SU-DHL-6 (cell line): ENCODE measurements around the gene SLC7A4.

Experiments used
- H2AFZ ChIP-seq: fragments of 200-600 bp; sonication (generic); 2 replicates; pipeline ENCODE4 v1.6.1; 2014; ENCODE audit warnings: low read depth, mild to moderate bottlenecking, moderate library complexity, mixed read lengths, antibody characterized with exemption, low read length; ENCODE audit not compliant: severe bottlenecking
- H3F3A ChIP-seq: fragments of 200-600 bp; shearing (Covaris generic); 2 replicates; pipeline ENCODE4 v1.6.0; 2016; ENCODE audit warnings: antibody characterized with exemption, mild to moderate bottlenecking; ENCODE audit not compliant: insufficient read depth
- H3K27ac ChIP-seq: fragments of 200-600 bp; sonication (generic); 2 replicates; pipeline ENCODE4 v1.5.1; 2016; ENCODE audit warnings: low read depth, mild to moderate bottlenecking, low read length, moderate library complexity, mixed read lengths
- H3K27me3 ChIP-seq: fragments of 200-600 bp; sonication (generic), shearing (Covaris generic); 2 replicates; pipeline ENCODE4 v1.6.0; 2014; ENCODE audit warnings: mild to moderate bottlenecking, low read length
- H3K36me3 ChIP-seq: fragments of 200-600 bp; sonication (generic); 2 replicates; pipeline ENCODE4 v1.6.1; 2014; ENCODE audit warnings: mild to moderate bottlenecking, low read length, mixed read lengths
- H3K4me2 ChIP-seq: fragments of 300-600, 200-600 bp; shearing (Covaris generic), sonication (generic); 2 replicates; pipeline ENCODE4 v1.6.0; 2014; ENCODE audit warnings: low read length, low read depth, mild to moderate bottlenecking; ENCODE audit not compliant: poor library complexity, severe bottlenecking
- H3K4me3 ChIP-seq: fragments of 200-600 bp; sonication (generic); 2 replicates; pipeline ENCODE4 v1.5.1; 2014; ENCODE audit warnings: antibody characterized with exemption, low read length, mild to moderate bottlenecking, mixed read lengths; ENCODE audit not compliant: insufficient read depth, poor library complexity, severe bottlenecking
- H3K79me2 ChIP-seq: fragments of 200-600 bp; sonication (generic); 2 replicates; pipeline ENCODE4 v1.6.1; 2014; ENCODE audit warnings: mild to moderate bottlenecking, low read length, moderate library complexity; ENCODE audit not compliant: insufficient read depth
- H3K9ac ChIP-seq: fragments of 200-600 bp; sonication (generic); 2 replicates; pipeline ENCODE4 v1.7.0; 2014; ENCODE audit warnings: mild to moderate bottlenecking, low read length
- H3K9me2 ChIP-seq: fragments of 200-600 bp; sonication (generic); replicated peaks from 2 replicates; pipeline ENCODE4 v1.6.1; 2014; ENCODE audit warnings: low read length; ENCODE audit not compliant: insufficient read depth
- H3K9me3 ChIP-seq: fragments of 200-600 bp; sonication (generic); 2 replicates; pipeline ENCODE4 v1.6.1; 2014; ENCODE audit warnings: low read length, mixed read lengths; ENCODE audit not compliant: insufficient read depth
- H4K20me1 ChIP-seq: fragments of 200-600 bp; sonication (generic); 2 replicates; pipeline ENCODE4 v1.6.1; 2014; ENCODE audit warnings: low read depth, mild to moderate bottlenecking, antibody characterized with exemption, low read length, moderate library complexity, mixed read lengths
- EZH2phosphoT487 ChIP-seq: fragments of 200-600 bp; sonication (generic), shearing (Covaris generic); conservative IDR thresholded peaks from 2 replicates; pipeline ENCODE4 v1.6.1; 2018; ENCODE audit warnings: mild to moderate bottlenecking, antibody characterized with exemption, low read length, moderate library complexity, mixed read lengths
- TF ChIP-seq, protein P1 (sequence below): fragments of 200-600 bp; sonication (generic); IDR thresholded peaks from one replicate; pipeline ENCODE4 v1.5.1; 2017; ENCODE audit warnings: antibody characterized with exemption, mild to moderate bottlenecking, low read length, moderate library complexity; ENCODE audit not compliant: insufficient read depth, poor library complexity, severe bottlenecking

Gene SLC7A4

DNA sequence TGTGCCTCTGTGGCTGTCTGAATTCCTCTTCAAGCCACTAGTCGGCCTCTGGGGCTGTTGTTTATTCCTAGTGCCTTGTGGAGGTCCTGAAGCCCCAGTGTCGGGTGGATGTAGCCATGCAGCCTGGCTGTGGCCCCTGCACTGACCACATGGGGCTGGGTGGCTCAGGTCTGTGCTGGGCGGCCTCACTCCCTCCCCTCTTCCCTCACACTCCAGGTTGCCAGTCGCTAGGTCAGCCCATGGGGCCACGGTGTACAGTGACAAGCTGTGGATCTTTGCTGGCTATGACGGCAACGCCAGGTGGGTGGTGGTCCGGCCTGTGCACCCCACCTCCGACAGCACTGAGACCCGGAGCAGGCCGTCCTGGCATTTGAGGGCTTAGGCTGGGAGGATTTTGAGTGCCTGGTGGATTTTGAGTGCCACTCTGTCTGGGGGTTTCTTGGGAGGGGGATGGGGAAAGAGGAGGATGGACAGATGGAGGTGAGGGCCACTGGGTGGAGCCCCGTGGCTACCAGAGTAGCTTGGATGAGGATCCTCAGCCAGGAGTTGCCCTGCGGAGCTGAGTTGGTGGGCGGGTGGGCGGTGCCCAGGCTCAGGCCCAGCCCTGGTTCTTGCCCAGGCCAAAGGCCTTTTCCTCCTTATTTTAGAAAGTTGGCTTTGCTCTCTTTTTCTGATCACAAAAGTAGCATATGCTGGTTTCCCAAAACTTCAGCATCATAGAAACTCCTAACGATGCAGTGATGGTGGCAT lies 43.6 kb downstream of the SLC7A4 start:
- Histone ChIP-seq H3K9me3 (no peaks in the 10 kb centered on the region), H3K4me3 (no peak overlapping the region), H3K4me2 (no peak overlapping the region), H3K79me2 (no peaks in the 10 kb centered on the region), H3K9me2 (no peaks in the 10 kb centered on the region), H3F3A (no peaks in the 10 kb centered on the region), H3K9ac (no peak overlapping the region), H3K27me3 (no peaks in the 10 kb centered on the region), H2AFZ (no peak overlapping the region), H4K20me1 (no peaks in the 10 kb centered on the region), H3K36me3 (no peaks in the 10 kb centered on the region), H3K27ac (no peak overlapping the region)
- no peak for TF ChIP-seq EZH2phosphoT487
- TF ChIP-seq, protein P1, sequence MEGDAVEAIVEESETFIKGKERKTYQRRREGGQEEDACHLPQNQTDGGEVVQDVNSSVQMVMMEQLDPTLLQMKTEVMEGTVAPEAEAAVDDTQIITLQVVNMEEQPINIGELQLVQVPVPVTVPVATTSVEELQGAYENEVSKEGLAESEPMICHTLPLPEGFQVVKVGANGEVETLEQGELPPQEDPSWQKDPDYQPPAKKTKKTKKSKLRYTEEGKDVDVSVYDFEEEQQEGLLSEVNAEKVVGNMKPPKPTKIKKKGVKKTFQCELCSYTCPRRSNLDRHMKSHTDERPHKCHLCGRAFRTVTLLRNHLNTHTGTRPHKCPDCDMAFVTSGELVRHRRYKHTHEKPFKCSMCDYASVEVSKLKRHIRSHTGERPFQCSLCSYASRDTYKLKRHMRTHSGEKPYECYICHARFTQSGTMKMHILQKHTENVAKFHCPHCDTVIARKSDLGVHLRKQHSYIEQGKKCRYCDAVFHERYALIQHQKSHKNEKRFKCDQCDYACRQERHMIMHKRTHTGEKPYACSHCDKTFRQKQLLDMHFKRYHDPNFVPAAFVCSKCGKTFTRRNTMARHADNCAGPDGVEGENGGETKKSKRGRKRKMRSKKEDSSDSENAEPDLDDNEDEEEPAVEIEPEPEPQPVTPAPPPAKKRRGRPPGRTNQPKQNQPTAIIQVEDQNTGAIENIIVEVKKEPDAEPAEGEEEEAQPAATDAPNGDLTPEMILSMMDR, result no peak

GRCh38 chr22:20987375-20987774 lies 45.0 kb downstream of the SLC7A4 start:
- Histone ChIP-seq H3K9ac (no peak overlapping the region), H3K79me2 (no peaks in the 10 kb centered on the region), H4K20me1 (no peaks in the 10 kb centered on the region), H3K36me3 (no peaks in the 10 kb centered on the region), H3K4me2 (no peak overlapping the region), H2AFZ (no peak overlapping the region), H3K27me3 (no peaks in the 10 kb centered on the region), H3K9me2 (no peaks in the 10 kb centered on the region), H3K4me3 (no peak overlapping the region), H3F3A (no peaks in the 10 kb centered on the region), H3K9me3 (no peaks in the 10 kb centered on the region), H3K27ac (no peak overlapping the region)
- TF ChIP-seq EZH2phosphoT487, result no peak
- TF ChIP-seq, protein P1, result no peak

DNA sequence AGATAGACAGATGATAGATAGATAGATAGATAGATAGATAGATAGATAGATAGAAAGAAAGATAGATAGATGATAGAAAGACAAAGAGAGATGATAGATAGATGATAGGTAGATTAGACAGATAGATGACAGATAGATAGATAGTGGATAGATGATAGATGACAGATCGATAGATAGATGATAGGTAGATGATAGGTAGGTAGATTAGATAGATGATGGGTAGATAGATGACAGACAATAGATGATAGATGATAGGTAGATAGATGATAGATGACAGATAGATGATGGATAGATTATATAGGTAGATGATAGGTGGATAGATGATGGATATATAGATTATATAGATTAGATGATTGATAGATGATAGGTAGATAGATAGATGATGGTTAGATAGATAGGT lies 46.0 kb downstream of the SLC7A4 start:
- Histone ChIP-seq H3K4me3 (no peak overlapping the region), H3F3A (no peaks in the 10 kb centered on the region), H3K9me2 (no peaks in the 10 kb centered on the region), H3K36me3 (no peaks in the 10 kb centered on the region), H4K20me1 (no peaks in the 10 kb centered on the region), H3K27ac (no peak overlapping the region), H2AFZ (no peak overlapping the region), H3K9ac (no peak overlapping the region), H3K9me3 (no peaks in the 10 kb centered on the region), H3K79me2 (no peaks in the 10 kb centered on the region), H3K4me2 (no peak overlapping the region), H3K27me3 (no peaks in the 10 kb centered on the region)
- TF ChIP-seq, protein P1, result no peak
- TF ChIP-seq EZH2phosphoT487, result no peak
